Superior temporal gyrus (tissue), 1 donor: ENCODE measurements around the gene TBC1D14.

ENCODE experiments used
- DNase-seq: peaks from one replicate; pipeline ENCODE4 v3.0.0-alpha.2; 2016; ENCODE audit errors: extremely low spot score

TBC1D14 gene

GRCh38 chr4:7000421-7001176 is 91.0 kb downstream of the TBC1D14 start:
- peak; percentile 35 for DNase-seq

DNA sequence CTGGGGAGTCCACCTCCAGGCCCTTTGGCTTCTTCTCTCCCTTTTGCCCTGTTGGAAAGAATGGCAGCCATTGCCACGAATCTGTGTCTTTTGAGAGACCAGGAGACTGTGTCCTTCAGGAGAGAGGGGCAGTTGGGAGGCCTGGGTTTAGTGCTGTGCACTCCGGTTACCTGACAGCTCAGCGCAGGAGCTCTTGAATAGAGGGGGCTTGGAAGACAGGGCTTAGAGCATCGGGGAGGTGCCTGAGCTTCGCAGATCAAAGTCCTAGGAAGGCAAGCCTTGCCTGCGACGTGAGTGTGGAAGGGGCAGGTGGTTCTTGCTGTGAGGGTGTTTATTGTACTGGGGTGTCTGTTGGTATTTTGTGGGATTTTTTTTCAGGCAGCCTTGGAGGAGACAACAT is 91.6 kb downstream of the TBC1D14 start:
- no peak for DNase-seq

GRCh38 chr4:7002336-7002735 is 92.7 kb downstream of the TBC1D14 start:
- no peak for DNase-seq

- DNase-seq = no peak
Measured at GRCh38 chr4:7003176-7003878, 93.7 kb downstream of the TBC1D14 start.

DNA sequence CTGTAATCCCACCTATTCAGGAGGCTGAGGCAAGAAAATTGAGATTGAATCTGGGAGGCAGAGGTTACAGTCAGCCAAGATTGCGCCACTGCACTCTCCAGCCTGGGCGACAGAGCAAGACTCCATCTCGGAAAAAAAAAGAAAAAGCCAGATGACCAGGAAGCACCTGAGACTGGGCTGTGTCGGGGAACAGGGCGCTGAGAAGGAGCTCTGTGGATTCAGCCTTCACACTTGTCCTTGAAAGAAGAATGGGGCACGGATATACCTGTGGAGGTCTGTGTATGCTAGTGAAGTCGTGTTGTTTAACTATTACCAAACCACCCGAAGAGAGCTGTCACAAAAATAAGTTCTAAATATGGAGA is 94.2 kb downstream of the TBC1D14 start:
- DNase-seq = no peak

GRCh38 chr4:7004331-7004730 is 94.7 kb downstream of the TBC1D14 start:
- DNase-seq = no peak

DNA sequence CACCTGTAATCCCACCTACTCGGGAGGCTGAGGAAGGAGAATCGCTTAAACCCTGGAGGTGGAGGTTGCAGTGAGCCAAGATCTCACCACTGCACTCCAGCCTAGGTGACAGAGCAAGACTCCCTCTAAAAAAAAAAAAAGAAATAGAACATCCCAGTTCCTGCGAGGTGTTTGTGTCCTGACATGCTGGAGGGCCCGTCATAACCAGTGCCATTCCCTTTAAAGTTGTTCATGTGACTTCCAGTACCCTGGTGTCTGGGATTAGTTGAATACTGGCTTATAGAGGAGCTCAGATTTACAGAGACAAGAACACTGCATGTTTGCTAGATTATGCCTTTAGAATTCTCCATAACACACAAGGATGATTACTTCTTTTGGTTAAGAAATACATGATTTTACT is 95.9 kb downstream of the TBC1D14 start:
- no peak for DNase-seq

- DNase-seq = no peak
Measured at GRCh38 chr4:7006411-7006810, 96.8 kb downstream of the TBC1D14 start.

GRCh38 chr4:7007142-7007907 is 97.7 kb downstream of the TBC1D14 start:
- DNase-seq = no peak

GRCh38 chr4:7007944-7008343 is 98.3 kb downstream of the TBC1D14 start:
- no peak for DNase-seq

- DNase-seq = peak; percentile 54
Measured at GRCh38 chr4:7009564-7009963, 99.9 kb downstream of the TBC1D14 start.

DNA sequence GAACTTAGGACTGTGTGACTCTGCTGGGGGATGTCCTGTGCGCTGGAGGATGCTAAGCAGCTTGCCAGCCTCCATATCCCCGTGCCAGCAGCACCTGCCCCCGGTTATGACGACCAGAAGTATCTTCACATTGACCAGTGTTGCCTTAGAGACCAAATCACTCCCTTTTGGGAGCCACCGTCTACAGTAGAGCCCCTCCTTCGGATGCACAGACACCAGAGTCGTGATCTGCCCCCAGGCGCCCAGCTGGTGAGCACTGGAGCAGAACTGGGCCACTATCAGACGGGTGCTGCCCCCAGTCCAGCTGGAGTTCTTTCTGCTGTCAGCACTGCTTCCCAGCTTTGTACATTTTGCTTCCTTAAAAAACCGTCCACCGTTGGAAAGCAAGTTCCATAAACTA is 103.5 kb downstream of the TBC1D14 start:
- DNase-seq = no peak

DNA sequence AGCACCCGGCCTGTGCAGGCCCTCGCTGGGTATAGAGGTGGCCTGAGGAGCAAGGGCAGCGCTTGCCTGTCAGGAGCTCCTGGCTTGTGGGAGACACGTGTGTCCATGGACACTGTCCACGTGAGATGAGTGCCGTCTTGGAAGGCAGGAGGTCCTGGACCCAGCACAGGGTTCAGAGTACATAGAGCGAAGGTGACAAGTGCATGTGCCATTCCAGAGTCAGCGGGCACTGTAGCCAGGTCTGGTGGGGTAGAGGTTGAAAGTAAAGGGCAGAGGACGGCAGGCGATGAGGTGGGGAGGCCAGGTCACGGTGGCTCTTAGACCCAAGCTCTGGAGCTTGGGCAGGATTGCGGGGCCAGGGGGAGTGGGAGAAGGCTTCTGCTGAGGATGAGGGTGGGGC is 105.2 kb downstream of the TBC1D14 start:
- DNase-seq = no peak

DNA sequence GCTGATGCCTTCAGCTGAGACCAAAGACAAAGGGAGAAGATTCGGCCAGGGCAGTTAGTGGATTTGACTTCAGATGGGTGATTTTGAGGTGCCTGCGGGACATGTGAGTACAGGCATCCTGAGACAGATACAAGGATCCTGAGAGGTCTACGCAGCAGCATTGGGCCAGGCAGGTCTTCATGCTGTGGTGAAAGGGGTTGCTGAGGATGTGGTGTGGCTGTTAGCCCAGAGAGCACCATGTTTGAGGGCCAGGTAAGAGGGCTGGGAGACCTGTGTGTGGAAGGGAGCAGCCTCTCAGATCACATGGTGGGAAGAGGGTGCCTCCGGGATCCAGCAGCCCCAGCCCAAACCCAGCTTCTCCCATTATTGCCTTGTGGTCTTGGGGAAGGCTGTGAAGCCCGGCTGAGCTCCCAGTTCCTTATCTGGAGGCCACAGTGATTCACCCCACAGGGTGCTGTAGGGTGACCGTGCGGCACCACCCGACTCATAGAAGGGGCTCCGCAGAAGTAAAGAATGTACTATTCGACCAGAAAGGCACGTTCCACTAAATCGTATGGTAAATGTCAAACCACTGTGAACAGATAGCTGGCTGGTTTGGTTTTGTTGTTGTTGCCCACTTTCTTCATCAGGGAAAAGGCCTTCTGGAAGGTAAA is 105.9 kb downstream of the TBC1D14 start:
- no peak for DNase-seq

- DNase-seq = no peak
Measured at GRCh38 chr4:7016086-7016485, 106.5 kb downstream of the TBC1D14 start.

- DNase-seq = no peak
Measured at GRCh38 chr4:7016512-7016911, 106.9 kb downstream of the TBC1D14 start.

GRCh38 chr4:7017446-7018048 is 107.9 kb downstream of the TBC1D14 start:
- DNase-seq = peak; percentile 48

GRCh38 chr4:7018281-7018680 is 108.7 kb downstream of the TBC1D14 start:
- no peak for DNase-seq

DNA sequence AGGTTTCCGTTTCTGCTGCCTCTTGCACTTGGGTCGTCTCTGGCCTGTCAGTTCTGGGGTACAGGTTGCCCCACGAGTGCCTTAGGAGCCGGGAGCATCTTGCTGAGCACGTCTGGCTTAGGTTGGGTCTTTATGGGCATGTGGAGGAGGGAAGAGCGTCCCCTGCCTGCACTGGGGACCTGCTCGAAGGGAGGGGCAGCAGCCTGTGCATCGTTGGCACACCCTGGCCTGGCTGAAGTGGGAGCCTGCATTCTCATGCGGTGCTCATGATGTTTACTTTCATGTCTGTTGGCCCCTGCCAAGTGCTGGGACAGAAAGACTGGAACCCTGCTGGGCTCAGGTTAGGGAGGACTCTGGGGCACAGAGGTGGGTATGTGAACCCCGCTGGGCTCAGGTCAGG is 109.7 kb downstream of the TBC1D14 start:
- DNase-seq = no peak

- DNase-seq = no peak
Measured at GRCh38 chr4:7020290-7020689, 110.7 kb downstream of the TBC1D14 start.

- no peak for DNase-seq
Measured at GRCh38 chr4:7020856-7021255, 111.2 kb downstream of the TBC1D14 start.

DNA sequence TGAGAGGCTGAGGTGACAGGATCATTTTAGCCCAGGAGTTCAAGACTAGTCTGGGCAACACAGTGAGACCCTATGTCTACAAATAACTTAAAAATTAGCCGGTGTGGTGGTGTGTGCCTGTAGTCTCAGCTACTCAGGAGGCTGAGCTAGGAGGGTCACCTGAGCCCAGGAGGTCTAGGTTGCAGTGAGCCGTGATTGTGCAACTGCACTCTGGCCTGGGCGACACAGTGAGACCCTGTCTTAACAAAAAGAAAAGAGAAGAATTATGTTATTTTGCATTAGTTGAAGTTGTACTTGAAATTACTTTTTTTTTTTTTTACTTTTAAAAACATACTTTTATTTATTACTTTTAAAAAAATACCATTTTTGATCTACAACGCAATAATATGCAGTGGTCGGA is 111.7 kb downstream of the TBC1D14 start:
- no peak for DNase-seq
